HCT116 (cell line): ENCODE measurements around the gene OR2V2.

Source experiments
- CTCF ChIP-seq, 3 experiments: fragments of 200-600 bp in 1 of 3; sonication (generic) in 1 of 3; IDR thresholded peaks in 2 of 3; conservative IDR thresholded peaks in 1 of 3; 2 replicates each; pipeline ENCODE4 v1.5.1; 2012 to 2017; ENCODE audit warnings: low read depth in 2 of 3, low read length in 2 of 3, antibody characterized with exemption in 1 of 3, borderline replicate concordance in 1 of 3, control low read depth in 1 of 3, mild to moderate bottlenecking in 1 of 3, mixed read lengths in 1 of 3, mixed run types in 1 of 3, moderate library complexity in 1 of 3; ENCODE audit not compliant: insufficient read depth in 1 of 3
- EZH2 ChIP-seq: fragments of 200-600 bp; sonication (generic); IDR thresholded peaks from 2 replicates; pipeline ENCODE4 v1.6.1; 2017; ENCODE audit warnings: antibody characterized with exemption, mixed run types
- FOSL1 ChIP-seq: IDR thresholded peaks from 2 replicates; pipeline ENCODE4 v1.6.1; 2012; ENCODE audit warnings: low read depth
- MAX ChIP-seq: IDR thresholded peaks from 2 replicates; pipeline ENCODE4 v1.6.1; 2012
- POLR2A ChIP-seq: IDR thresholded peaks from 2 replicates; pipeline ENCODE4 v1.7.0; 2011; ENCODE audit warnings: borderline replicate concordance; ENCODE audit not compliant: insufficient read depth, insufficient read length; ENCODE audit errors: extremely low read depth
- POLR2AphosphoS5 ChIP-seq: IDR thresholded peaks from 2 replicates; pipeline ENCODE4 v1.6.1; 2011; ENCODE audit warnings: mild to moderate bottlenecking, low read depth, low read length, moderate library complexity
- SIN3A ChIP-seq: IDR thresholded peaks from 2 replicates; pipeline ENCODE4 v1.6.1; 2012; ENCODE audit warnings: low read depth
- SRF ChIP-seq: IDR thresholded peaks from 2 replicates; pipeline ENCODE4 v1.6.1; 2012; ENCODE audit warnings: low read depth
- TCF7L2 ChIP-seq: IDR thresholded peaks from 2 replicates; pipeline ENCODE4 v1.7.0; 2011; ENCODE audit warnings: borderline replicate concordance, inconsistent platforms; ENCODE audit not compliant: insufficient read depth, insufficient read length; ENCODE audit errors: extremely low read depth
- ZFX ChIP-seq: fragments of 450-650 bp; IDR thresholded peaks from 2 replicates; pipeline ENCODE4 v1.6.1; 2017

- no peak for TF ChIP-seq EZH2
- no peak for TF ChIP-seq CTCF (IDR thresholded peaks at IDR 0.05 in 2 of 3, conservative IDR thresholded peaks at IDR 0.05 in 1 of 3; ENCODE audit: borderline replicate concordance in 1 of 3, insufficient read depth in 1 of 3, low read depth in 2 of 3, low read length in 2 of 3)
- no peak for TF ChIP-seq POLR2A
- no peak for TF ChIP-seq ZFX
- no peak for TF ChIP-seq TCF7L2
- TF ChIP-seq MAX, result no peak
- no peak for TF ChIP-seq SRF
- no peak for TF ChIP-seq POLR2AphosphoS5
- TF ChIP-seq SIN3A, result no peak
- TF ChIP-seq FOSL1, result no peak
These were observed 25.5 kb upstream of the OR2V2 start for GRCh38 chr5:181121675-181122561.
